ENCODE results near the gene SMIM41.
"Not testable (repeated sequence)": the region's sequence is repeated elsewhere in the genome, so short reads cannot be mapped to it uniquely, and the experiment has no call there.

DNA sequence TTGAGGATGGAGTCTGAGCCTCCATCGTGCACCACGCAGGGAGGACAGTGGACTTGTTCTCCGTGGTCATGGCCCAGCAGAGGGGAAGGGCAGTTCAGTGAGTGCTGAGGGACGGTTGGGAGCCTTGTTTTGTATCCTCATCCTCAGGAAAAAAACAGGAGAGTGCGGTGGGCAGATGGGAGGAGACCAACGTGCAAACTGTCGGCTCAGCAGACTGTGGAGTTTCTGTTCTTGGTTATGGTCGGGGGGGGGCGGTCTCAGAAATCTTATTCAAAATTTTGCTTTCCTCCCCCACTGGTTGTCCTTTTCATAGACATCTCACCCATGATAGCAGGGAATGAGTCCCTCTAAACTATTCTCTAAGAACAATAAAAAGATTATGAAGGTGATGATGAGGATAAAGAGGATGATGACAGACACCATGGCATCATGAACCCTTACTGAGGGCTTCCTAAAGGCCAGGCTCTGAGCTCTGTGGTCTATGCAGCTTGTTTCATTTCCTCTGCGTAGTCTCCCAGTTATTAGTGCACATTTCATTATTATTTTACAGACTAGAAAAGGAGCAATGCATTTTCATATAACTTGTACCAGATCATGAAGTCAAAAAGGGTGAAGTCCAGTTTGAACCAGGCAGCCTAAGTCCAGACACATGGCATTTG lies 25.1 kb downstream of the SMIM41 start:
- TF ChIP-seq, protein P1, sequence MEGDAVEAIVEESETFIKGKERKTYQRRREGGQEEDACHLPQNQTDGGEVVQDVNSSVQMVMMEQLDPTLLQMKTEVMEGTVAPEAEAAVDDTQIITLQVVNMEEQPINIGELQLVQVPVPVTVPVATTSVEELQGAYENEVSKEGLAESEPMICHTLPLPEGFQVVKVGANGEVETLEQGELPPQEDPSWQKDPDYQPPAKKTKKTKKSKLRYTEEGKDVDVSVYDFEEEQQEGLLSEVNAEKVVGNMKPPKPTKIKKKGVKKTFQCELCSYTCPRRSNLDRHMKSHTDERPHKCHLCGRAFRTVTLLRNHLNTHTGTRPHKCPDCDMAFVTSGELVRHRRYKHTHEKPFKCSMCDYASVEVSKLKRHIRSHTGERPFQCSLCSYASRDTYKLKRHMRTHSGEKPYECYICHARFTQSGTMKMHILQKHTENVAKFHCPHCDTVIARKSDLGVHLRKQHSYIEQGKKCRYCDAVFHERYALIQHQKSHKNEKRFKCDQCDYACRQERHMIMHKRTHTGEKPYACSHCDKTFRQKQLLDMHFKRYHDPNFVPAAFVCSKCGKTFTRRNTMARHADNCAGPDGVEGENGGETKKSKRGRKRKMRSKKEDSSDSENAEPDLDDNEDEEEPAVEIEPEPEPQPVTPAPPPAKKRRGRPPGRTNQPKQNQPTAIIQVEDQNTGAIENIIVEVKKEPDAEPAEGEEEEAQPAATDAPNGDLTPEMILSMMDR (IDR thresholded peaks at IDR 0.05; ENCODE audit: insufficient read depth, low read length): not testable (repeated sequence)
- not testable (repeated sequence) for TF ChIP-seq SPI1 (IDR thresholded peaks at IDR 0.05; ENCODE audit: borderline replicate concordance, low read depth); POLR2AphosphoS5 (IDR thresholded peaks at IDR 0.05; ENCODE audit: low read depth)

All from HL-60 (cell line).